ENCODE results near the gene CDH20.

DNA sequence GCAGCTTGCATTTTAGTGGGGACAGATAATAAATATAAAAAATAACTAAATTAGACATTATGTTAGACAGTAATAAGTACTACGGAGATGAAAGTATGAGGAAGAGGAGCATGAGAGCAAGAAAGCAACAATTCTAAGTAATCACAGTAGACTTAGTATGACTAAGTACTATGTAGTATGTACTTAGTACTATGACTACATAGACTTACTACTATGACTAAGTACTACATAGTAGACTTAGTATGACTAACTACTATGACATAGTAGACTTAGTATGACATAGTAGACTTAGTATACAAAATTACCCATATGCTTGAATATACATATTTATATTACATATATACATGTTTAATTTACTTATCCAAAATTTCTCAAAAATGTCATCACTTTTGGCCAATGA, 29.3 kb downstream of the CDH20 start:
- TF ChIP-seq EZH2 (IDR thresholded peaks at IDR 0.05; ENCODE audit: borderline replicate concordance): no peak
- TF ChIP-seq, protein P1, sequence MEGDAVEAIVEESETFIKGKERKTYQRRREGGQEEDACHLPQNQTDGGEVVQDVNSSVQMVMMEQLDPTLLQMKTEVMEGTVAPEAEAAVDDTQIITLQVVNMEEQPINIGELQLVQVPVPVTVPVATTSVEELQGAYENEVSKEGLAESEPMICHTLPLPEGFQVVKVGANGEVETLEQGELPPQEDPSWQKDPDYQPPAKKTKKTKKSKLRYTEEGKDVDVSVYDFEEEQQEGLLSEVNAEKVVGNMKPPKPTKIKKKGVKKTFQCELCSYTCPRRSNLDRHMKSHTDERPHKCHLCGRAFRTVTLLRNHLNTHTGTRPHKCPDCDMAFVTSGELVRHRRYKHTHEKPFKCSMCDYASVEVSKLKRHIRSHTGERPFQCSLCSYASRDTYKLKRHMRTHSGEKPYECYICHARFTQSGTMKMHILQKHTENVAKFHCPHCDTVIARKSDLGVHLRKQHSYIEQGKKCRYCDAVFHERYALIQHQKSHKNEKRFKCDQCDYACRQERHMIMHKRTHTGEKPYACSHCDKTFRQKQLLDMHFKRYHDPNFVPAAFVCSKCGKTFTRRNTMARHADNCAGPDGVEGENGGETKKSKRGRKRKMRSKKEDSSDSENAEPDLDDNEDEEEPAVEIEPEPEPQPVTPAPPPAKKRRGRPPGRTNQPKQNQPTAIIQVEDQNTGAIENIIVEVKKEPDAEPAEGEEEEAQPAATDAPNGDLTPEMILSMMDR (IDR thresholded peaks at IDR 0.05; ENCODE audit: poor library complexity): no peak

All from hepatocyte (in vitro differentiated cells).